Panc1 (cell line): Measurements from ENCODE around the gene CTTNBP2. TPM values are rescaled to one million over a fixed set of nuclear protein-coding genes. Genes with fewer than 3 reads are reported as not detected.

ENCODE experiments used
- ATAC-seq: fragments of 200-7000 bp; cut with Tn5 transposase; 2 replicates; pipeline ENCODE4 v1.9.1; 2020; ENCODE audit warnings: mild to moderate bottlenecking, moderate library complexity
- BruUV-seq: library from RNA; stranded (reverse); fragments of 400-500 nt; replicated peaks from 2 replicates; lab custom pipeline; 2021; lab: Mats Ljungman, UMichigan
- CTCF ChIA-PET: fragments of 300-600 bp; sonication (Branson Sonifier 250); formaldehyde crosslinking; loops from one replicate; lab custom pipeline; 2022; ENCODE audit warnings: antibody characterized with exemption; lab: Charles Lee
- POLR2A ChIA-PET: fragments of 300-600 bp; sonication (Branson Sonifier 250); formaldehyde crosslinking; loops from one replicate; lab custom pipeline; 2022; ENCODE audit warnings: antibody characterized with exemption; lab: Charles Lee
- DNase-seq: peaks from one replicate; pipeline ENCODE4 v3.0.0-alpha.2; 2010; ENCODE audit warnings: low read depth, low spot score
- H3K27ac ChIP-seq: 2 replicates; pipeline ENCODE4 v1.5.1; 2011; ENCODE audit warnings: mild to moderate bottlenecking, low read length, inconsistent platforms
- H3K27me3 ChIP-seq: fragments of 200-500 bp; sonication (Bioruptor generic); 2 replicates; pipeline ENCODE4 v1.6.0; 2014; ENCODE audit warnings: low read length, inconsistent platforms; ENCODE audit not compliant: control insufficient read depth, insufficient read depth
- H3K36me3 ChIP-seq: fragments of 200-500 bp; sonication (Bioruptor generic); 2 replicates; pipeline ENCODE4 v1.5.1; 2014; ENCODE audit warnings: inconsistent platforms, mild to moderate bottlenecking, low read length, moderate library complexity; ENCODE audit not compliant: control insufficient read depth, insufficient read depth
- H3K4me1 ChIP-seq: 2 replicates; pipeline ENCODE4 v1.5.1; 2011; ENCODE audit warnings: inconsistent platforms, mild to moderate bottlenecking, low read length, moderate library complexity; ENCODE audit not compliant: control insufficient read depth, insufficient read depth
- H3K4me3 ChIP-seq, 2 experiments: 2 replicates each; pipeline ENCODE4 v1.5.1; 2011 to 2012; ENCODE audit warnings: low read depth in 2 of 2, low read length in 2 of 2, mild to moderate bottlenecking in 2 of 2, inconsistent platforms in 1 of 2, moderate library complexity in 1 of 2
- H3K9me3 ChIP-seq: fragments of 200-500 bp; sonication (Bioruptor generic); 2 replicates; pipeline ENCODE4 v1.5.1; 2014; ENCODE audit warnings: low read depth, mild to moderate bottlenecking, inconsistent platforms, low read length, moderate library complexity; ENCODE audit not compliant: control insufficient read depth, insufficient read depth
- CTCF ChIP-seq: fragments of 450-650 bp; IDR thresholded peaks from 2 replicates; pipeline ENCODE4 v1.5.1; 2017; ENCODE audit warnings: mild to moderate bottlenecking
- POLR2AphosphoS5 ChIP-seq: IDR thresholded peaks from 2 replicates; pipeline ENCODE4 v1.6.1; 2012; ENCODE audit warnings: mild to moderate bottlenecking, low read depth, low read length, moderate library complexity
- REST ChIP-seq, 2 experiments: IDR thresholded peaks; 2 replicates each; pipeline ENCODE4 v1.6.1; 2011 to 2012; ENCODE audit warnings: low read depth in 2 of 2, control low read depth in 1 of 2, low read length in 1 of 2, mild to moderate bottlenecking in 1 of 2, moderate library complexity in 1 of 2; ENCODE audit not compliant: insufficient read depth in 1 of 2
- SIN3A ChIP-seq: IDR thresholded peaks from 2 replicates; pipeline ENCODE4 v1.6.1; 2012; ENCODE audit warnings: low read depth, mild to moderate bottlenecking, low read length, moderate library complexity, borderline replicate concordance; ENCODE audit not compliant: insufficient read depth
- TCF7L2 ChIP-seq: IDR thresholded peaks from 2 replicates; pipeline ENCODE4 v1.6.1; 2011; ENCODE audit warnings: mild to moderate bottlenecking, low read depth, low read length, inconsistent platforms
- in situ Hi-C: cut with HindIII; loops from 2 replicates; pipeline ENCODE4 v1.10.0; 2016; ENCODE audit warnings: low sequenced_read_pairs, low pct_unique_long_range_greater_than_20kb
- intact Hi-C: fragments of 100-400 bp; cut with micrococcal nuclease; formaldehyde crosslinking; loops from one replicate; pipeline ENCODE4 v1.10.0; 2022; ENCODE audit not compliant: unreplicated experiment
- total RNA-seq: library from RNA; stranded (reverse); gene quantifications from one replicate; pipeline ENCODE4 v1.2.1, GENCODE V29; 2021; ENCODE audit not compliant: unreplicated experiment

Gene CTTNBP2
- total RNA-seq, 1 experiment from 2014 or later, result 1.0 TPM

GRCh38 chr7:117777335-117778142 is 95.7 kb downstream of the CTTNBP2 start:
- POLR2A ChIA-PET, result no interaction called here
- H3K27me3 ChIP-seq, result peaks cover 2% of the 10 kb centered on the region; the same call in 1 of the 2 replicates
- H3K4me1 ChIP-seq, result no peaks in the 10 kb centered on the region
- BruUV-seq, result no TSS peak
- TF ChIP-seq CTCF (no peak), REST (IDR thresholded peaks at IDR 0.05; ENCODE audit: insufficient read depth in 1 of 2, low read depth in 2 of 2, low read length in 1 of 2) (no peak), SIN3A (no peak)
- intact Hi-C loops (no loop called here), in situ Hi-C loops (no loop called here)
- no peak overlapping the region for H3K27ac ChIP-seq
- no peaks in the 10 kb centered on the region for H3K9me3 ChIP-seq
- H3K4me3 ChIP-seq, result no peak overlapping the region
- CTCF ChIA-PET, result no interaction called here
- no peak for ATAC-seq
- DNase-seq, result no peak
- H3K36me3 ChIP-seq, result no peaks in the 10 kb centered on the region

GRCh38 chr7:117776224-117776623 is 97.0 kb downstream of the CTTNBP2 start:
- DNase-seq (no peak), ATAC-seq (no peak)
- H3K9me3 ChIP-seq, result no peaks in the 10 kb centered on the region
- CTCF ChIA-PET, result no interaction called here
- BruUV-seq, result no TSS peak
- in situ Hi-C loops, result no loop called here
- H3K27me3 ChIP-seq, result peaks cover 2% of the 10 kb centered on the region; the same call in 1 of the 2 replicates
- POLR2A ChIA-PET, result no interaction called here
- no peak for TF ChIP-seq SIN3A
- TF ChIP-seq TCF7L2, result no peak
- no peak for TF ChIP-seq REST (IDR thresholded peaks at IDR 0.05; ENCODE audit: insufficient read depth in 1 of 2, low read depth in 2 of 2, low read length in 1 of 2)
- TF ChIP-seq CTCF, result no peak
- no peak for TF ChIP-seq POLR2AphosphoS5
- no peaks in the 10 kb centered on the region for H3K36me3 ChIP-seq
- intact Hi-C loops, result no loop called here
- no peak overlapping the region for H3K4me3 ChIP-seq
- no peak overlapping the region for H3K27ac ChIP-seq
- H3K4me1 ChIP-seq, result no peaks in the 10 kb centered on the region
